Loucy (cell line): ENCODE measurements around the gene DCAF11.

Experiments used
- H2AFZ ChIP-seq: fragments of 200-600 bp; sonication (generic); 2 replicates; pipeline ENCODE4 v1.6.0; 2016; ENCODE audit warnings: antibody characterized with exemption, mild to moderate bottlenecking, low read length, moderate library complexity
- H3F3A ChIP-seq: fragments of 200-600 bp; 2 replicates; pipeline ENCODE4 v1.6.0; 2016; ENCODE audit warnings: antibody characterized with exemption, low read depth, mild to moderate bottlenecking
- H3K27me3 ChIP-seq: fragments of 200-600 bp; sonication (generic); 2 replicates; pipeline ENCODE4 v1.6.1; 2014; ENCODE audit warnings: low read length, mild to moderate bottlenecking; ENCODE audit not compliant: insufficient read depth, poor library complexity, severe bottlenecking
- H3K36me3 ChIP-seq: fragments of 200-600 bp; sonication (generic); 2 replicates; pipeline ENCODE4 v1.6.1; 2016; ENCODE audit warnings: low read length; ENCODE audit not compliant: insufficient read depth
- H3K4me1 ChIP-seq: fragments of 200-600 bp; sonication (generic); 2 replicates; pipeline ENCODE4 v1.5.1; 2014; ENCODE audit warnings: low read length, mild to moderate bottlenecking; ENCODE audit not compliant: insufficient read depth, poor library complexity, severe bottlenecking
- H3K4me2 ChIP-seq: fragments of 200-600 bp; sonication (generic); 2 replicates; pipeline ENCODE4 v1.6.0; 2014; ENCODE audit warnings: antibody characterized with exemption, low read length, low read depth, mild to moderate bottlenecking; ENCODE audit not compliant: poor library complexity, severe bottlenecking
- H3K4me3 ChIP-seq: fragments of 200-600 bp; sonication (generic); 2 replicates; pipeline ENCODE4 v1.5.1; 2014; ENCODE audit warnings: low read length, mild to moderate bottlenecking, mixed read lengths; ENCODE audit not compliant: poor library complexity, severe bottlenecking
- H3K79me2 ChIP-seq: fragments of 200-600 bp; sonication (generic); 2 replicates; pipeline ENCODE4 v1.6.1; 2014; ENCODE audit warnings: low read length; ENCODE audit not compliant: insufficient read depth
- H3K9ac ChIP-seq: fragments of 200-600 bp; sonication (generic); 2 replicates; pipeline ENCODE4 v1.6.0; 2014; ENCODE audit warnings: mild to moderate bottlenecking, low read depth, low read length, moderate library complexity; ENCODE audit not compliant: poor library complexity, severe bottlenecking
- H3K9me2 ChIP-seq: fragments of 200-600 bp; sonication (generic); replicated peaks from 2 replicates; pipeline ENCODE4 v1.6.1; 2016; ENCODE audit warnings: low read depth, low read length, mixed read lengths
- H3K9me3 ChIP-seq: fragments of 200-600 bp; sonication (generic); 2 replicates; pipeline ENCODE4 v1.6.1; 2014; ENCODE audit warnings: mild to moderate bottlenecking, antibody characterized with exemption, low read length, low read depth; ENCODE audit not compliant: insufficient read depth
- H4K20me1 ChIP-seq: fragments of 200-600 bp; sonication (generic); 2 replicates; pipeline ENCODE4 v1.6.0; 2014; ENCODE audit warnings: antibody characterized with exemption, low read length, mild to moderate bottlenecking; ENCODE audit not compliant: insufficient read depth, poor library complexity, severe bottlenecking
- EZH2phosphoT487 ChIP-seq: fragments of 200-600 bp; IDR thresholded peaks from 2 replicates; pipeline ENCODE4 v1.6.1; 2018; ENCODE audit warnings: antibody characterized with exemption, mild to moderate bottlenecking, moderate library complexity, borderline replicate concordance
- TF ChIP-seq, protein P1 (sequence below): fragments of 200-600 bp; sonication (generic); conservative IDR thresholded peaks from 2 replicates; pipeline ENCODE4 v1.5.1; 2014; ENCODE audit warnings: mild to moderate bottlenecking, antibody characterized with exemption, low read length

Gene DCAF11

DNA sequence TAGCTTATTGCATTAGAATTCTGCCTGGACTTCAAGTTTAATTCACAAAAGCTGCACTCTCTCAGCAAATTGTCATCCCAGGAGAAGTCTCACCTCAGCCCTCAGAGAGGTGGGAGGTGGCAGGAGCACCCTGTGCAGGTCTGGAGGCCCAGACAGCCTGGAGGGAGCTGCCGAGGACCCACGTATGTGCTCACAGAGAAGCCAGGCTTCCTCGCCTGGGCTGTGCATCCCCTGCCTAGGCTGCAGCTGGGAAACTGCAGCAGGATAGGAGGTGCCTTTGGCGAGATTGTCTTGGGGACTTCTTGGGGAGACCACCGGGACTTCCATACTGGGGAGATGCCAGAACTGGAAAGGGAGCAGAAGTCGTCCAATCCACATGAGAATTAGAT lies 34.4 kb upstream of the DCAF11 start:
- no peaks in the 10 kb centered on the region for H4K20me1 ChIP-seq
- H3K9ac ChIP-seq, result peak overlapping the region; percentile 65

DNA sequence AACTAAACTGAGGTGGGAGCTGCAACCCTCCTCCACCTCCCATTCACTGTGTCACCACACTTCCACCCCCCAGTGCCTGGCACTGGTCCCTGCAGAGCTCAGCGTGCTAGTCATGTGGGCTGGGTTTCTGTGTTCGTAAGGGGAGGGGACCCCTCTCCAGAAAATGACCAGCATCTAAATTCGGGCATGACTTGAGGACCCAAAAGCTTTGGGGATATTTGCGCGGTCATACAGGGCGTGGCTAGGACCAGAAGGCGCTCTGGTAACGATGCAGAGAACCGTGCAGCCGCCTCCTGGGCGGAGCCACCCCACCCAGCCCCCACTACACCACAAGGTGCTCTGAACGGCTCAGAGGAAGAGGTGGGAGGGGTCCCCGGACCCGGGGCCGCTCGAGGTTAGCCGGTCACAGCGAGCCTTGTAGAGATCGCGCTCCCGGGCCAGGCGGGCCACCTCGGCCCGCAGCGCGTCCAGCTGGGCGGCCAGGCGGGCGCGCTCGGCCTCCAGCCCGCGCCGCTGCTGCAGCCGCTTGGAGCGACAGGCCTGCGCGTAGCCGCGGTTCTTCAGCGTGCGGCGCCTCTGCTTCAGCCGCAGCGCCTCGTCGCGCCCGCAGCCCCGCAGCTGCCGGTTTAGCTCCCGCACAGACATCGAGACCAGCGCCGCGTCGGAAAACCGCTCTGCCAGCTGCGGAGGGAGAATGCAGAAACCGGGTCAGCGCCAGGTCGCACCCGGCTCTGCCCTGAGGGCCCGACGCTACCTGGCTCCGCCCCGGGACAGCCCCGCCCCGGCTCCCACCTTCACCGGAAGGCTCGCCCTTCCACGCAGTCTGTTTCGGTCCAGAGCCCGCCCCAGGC lies 33.5 kb upstream of the DCAF11 start:
- Histone ChIP-seq H3K36me3 (no peaks in the 10 kb centered on the region), H3K9me3 (no peaks in the 10 kb centered on the region), H3K4me3 (peak overlapping the region; percentile 74), H3K4me2 (peak overlapping the region; percentile 74), H3F3A (no peaks in the 10 kb centered on the region), H3K79me2 (no peaks in the 10 kb centered on the region), H3K4me1 (peaks cover 21% of the 10 kb centered on the region), H3K9me2 (no peaks in the 10 kb centered on the region), H3K27me3 (no peaks in the 10 kb centered on the region), H4K20me1 (no peaks in the 10 kb centered on the region), H3K9ac (peak overlapping the region; percentile 65), H2AFZ (peak overlapping the region; percentile 78)
- TF ChIP-seq, protein P1, sequence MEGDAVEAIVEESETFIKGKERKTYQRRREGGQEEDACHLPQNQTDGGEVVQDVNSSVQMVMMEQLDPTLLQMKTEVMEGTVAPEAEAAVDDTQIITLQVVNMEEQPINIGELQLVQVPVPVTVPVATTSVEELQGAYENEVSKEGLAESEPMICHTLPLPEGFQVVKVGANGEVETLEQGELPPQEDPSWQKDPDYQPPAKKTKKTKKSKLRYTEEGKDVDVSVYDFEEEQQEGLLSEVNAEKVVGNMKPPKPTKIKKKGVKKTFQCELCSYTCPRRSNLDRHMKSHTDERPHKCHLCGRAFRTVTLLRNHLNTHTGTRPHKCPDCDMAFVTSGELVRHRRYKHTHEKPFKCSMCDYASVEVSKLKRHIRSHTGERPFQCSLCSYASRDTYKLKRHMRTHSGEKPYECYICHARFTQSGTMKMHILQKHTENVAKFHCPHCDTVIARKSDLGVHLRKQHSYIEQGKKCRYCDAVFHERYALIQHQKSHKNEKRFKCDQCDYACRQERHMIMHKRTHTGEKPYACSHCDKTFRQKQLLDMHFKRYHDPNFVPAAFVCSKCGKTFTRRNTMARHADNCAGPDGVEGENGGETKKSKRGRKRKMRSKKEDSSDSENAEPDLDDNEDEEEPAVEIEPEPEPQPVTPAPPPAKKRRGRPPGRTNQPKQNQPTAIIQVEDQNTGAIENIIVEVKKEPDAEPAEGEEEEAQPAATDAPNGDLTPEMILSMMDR, result no peak
- no peak for TF ChIP-seq EZH2phosphoT487

More for the DNA sequence above, 34.4 kb upstream of the DCAF11 start:
- H3K9me2 ChIP-seq, result no peaks in the 10 kb centered on the region
- H3K4me3 ChIP-seq, result peak overlapping the region; percentile 74
- H3K4me2 ChIP-seq, result peak overlapping the region; percentile 74
- H2AFZ ChIP-seq, result no peak overlapping the region
- peaks cover 21% of the 10 kb centered on the region for H3K4me1 ChIP-seq
- no peaks in the 10 kb centered on the region for H3K79me2 ChIP-seq
- no peaks in the 10 kb centered on the region for H3K27me3 ChIP-seq
- TF ChIP-seq EZH2phosphoT487, result no peak
- TF ChIP-seq, protein P1, result no peak
- no peaks in the 10 kb centered on the region for H3K9me3 ChIP-seq
- no peaks in the 10 kb centered on the region for H3F3A ChIP-seq
- H3K36me3 ChIP-seq, result no peaks in the 10 kb centered on the region

DNA sequence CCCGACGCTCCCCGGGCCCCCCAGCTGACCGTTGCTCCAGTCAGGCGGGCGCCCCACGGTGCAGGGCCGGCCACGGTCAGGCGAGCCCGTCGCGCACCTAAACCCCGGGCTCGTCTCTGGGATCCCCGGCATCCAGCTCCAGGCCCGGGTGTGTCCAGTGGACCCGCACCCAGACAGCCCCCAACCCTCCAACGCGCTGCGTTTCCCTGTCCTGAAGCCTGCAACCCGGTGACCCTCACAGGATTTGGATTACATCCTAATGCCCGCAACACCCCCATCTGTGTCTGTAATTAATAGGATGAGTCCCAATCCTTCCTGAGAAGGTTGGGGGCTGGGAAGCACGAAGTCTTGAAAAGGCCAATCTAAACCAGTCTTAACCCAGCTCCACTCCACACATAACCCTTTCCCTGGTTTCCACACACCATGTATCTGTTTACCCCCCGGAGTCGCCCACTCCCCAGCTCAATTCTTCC lies 32.8 kb upstream of the DCAF11 start:
- H3K9me3 ChIP-seq, result no peaks in the 10 kb centered on the region
- H2AFZ ChIP-seq, result no peak overlapping the region; the same call in 1 of the 2 replicates
- H3K79me2 ChIP-seq, result no peaks in the 10 kb centered on the region
- H3K4me1 ChIP-seq, result peaks cover 21% of the 10 kb centered on the region
- peak overlapping the region; percentile 74 for H3K4me2 ChIP-seq
- peak overlapping the region; percentile 65 for H3K9ac ChIP-seq
- H3K36me3 ChIP-seq, result no peaks in the 10 kb centered on the region
- TF ChIP-seq, protein P1, result no peak
- no peak for TF ChIP-seq EZH2phosphoT487
- peak overlapping the region; percentile 74 for H3K4me3 ChIP-seq
- no peaks in the 10 kb centered on the region for H3K9me2 ChIP-seq
- no peaks in the 10 kb centered on the region for H3K27me3 ChIP-seq
- H3F3A ChIP-seq, result no peaks in the 10 kb centered on the region
- H4K20me1 ChIP-seq, result no peaks in the 10 kb centered on the region
